GM12878 (cell line): ENCODE measurements around the gene TCF12. TPM values are rescaled to one million over a fixed set of nuclear protein-coding genes. Genes with fewer than 3 reads are reported as not detected.

ENCODE experiments used
- ATAC-seq: fragments of 200-7000 bp; cut with Tn5 transposase; 3 replicates; pipeline ENCODE4 v1.9.1; 2020; ENCODE audit warnings: mild to moderate bottlenecking, moderate library complexity
- BruUV-seq: library from RNA; stranded (reverse); fragments of 400-500 nt; replicated peaks from 2 replicates; lab custom pipeline; 2021; lab: Mats Ljungman, UMichigan
- CTCF ChIA-PET: fragments of 300-600 bp; sonication (Branson Sonifier 250); formaldehyde crosslinking; extraction: SDS; loops from one replicate; lab custom pipeline; 2021; ENCODE audit warnings: inconsistent platforms; lab: Yijun Ruan, JAX
- POLR2A ChIA-PET: fragments of 350-600 bp; formaldehyde crosslinking; extraction: SDS; loops from one replicate; lab custom pipeline; 2021; ENCODE audit warnings: inconsistent platforms; lab: Charles Lee
- RAD21 ChIA-PET: fragments of 300-600 bp; sonication (Branson Sonifier 250); formaldehyde crosslinking; loops from one replicate; lab custom pipeline; 2023; ENCODE audit warnings: antibody characterized with exemption; ENCODE audit not compliant: unreplicated experiment; lab: Charles Lee
- SMC1A ChIA-PET: fragments of 300-600 bp; sonication (Branson Sonifier 250); formaldehyde crosslinking; loops from one replicate; lab custom pipeline; 2023; ENCODE audit not compliant: unreplicated experiment, uncharacterized antibody; lab: Charles Lee
- DNase-seq: peaks from one replicate; pipeline ENCODE4 v3.0.0-alpha.2; 2011; ENCODE audit warnings: low read depth, low spot score
- FAIRE-seq: peaks from 3 replicates; lab custom pipeline; 2011; peaks lifted over from hg19 to GRCh38; lab: Jason Lieb, UNC
- H2AFZ ChIP-seq: 2 replicates; pipeline ENCODE4 v1.6.0; 2011; ENCODE audit warnings: low read depth, low read length, control low read depth; ENCODE audit not compliant: control insufficient read depth
- H3K27ac ChIP-seq: 2 replicates; pipeline ENCODE4 v1.5.1; 2011; ENCODE audit warnings: control low read depth; ENCODE audit not compliant: control insufficient read depth, insufficient read depth
- H3K27me3 ChIP-seq, 2 experiments: replicated peaks in 1 of 2; 2 replicates each; pipeline versions ENCODE4 v1.6.0 to v1.6.1; 2011; ENCODE audit warnings: low read length in 1 of 2; ENCODE audit not compliant: control insufficient read depth in 2 of 2, insufficient read depth in 2 of 2
- H3K36me3 ChIP-seq, 2 experiments: 2 replicates each; pipeline ENCODE4 v1.5.1; 2011; ENCODE audit warnings: low read length in 1 of 2; ENCODE audit not compliant: control insufficient read depth in 2 of 2, insufficient read depth in 2 of 2
- H3K4me1 ChIP-seq: 2 replicates; pipeline ENCODE4 v1.6.1; 2011; ENCODE audit warnings: mild to moderate bottlenecking, low read length, moderate library complexity, mixed read lengths; ENCODE audit not compliant: control insufficient read depth, insufficient read depth
- H3K4me2 ChIP-seq: 2 replicates; pipeline ENCODE4 v1.6.0; 2011; ENCODE audit warnings: control low read depth; ENCODE audit not compliant: control insufficient read depth, insufficient read depth
- H3K4me3 ChIP-seq: fragments of 200-600 bp; sonication (generic); 2 replicates; pipeline ENCODE4 v1.5.1; 2016
- H3K79me2 ChIP-seq: 2 replicates; pipeline ENCODE4 v1.6.0; 2011; ENCODE audit warnings: low read length; ENCODE audit not compliant: control insufficient read depth, insufficient read depth
- H3K9ac ChIP-seq: 2 replicates; pipeline ENCODE4 v1.8.0; 2011; ENCODE audit warnings: low read length, control low read depth, mixed read lengths; ENCODE audit not compliant: control insufficient read depth, insufficient read depth
- H3K9me3 ChIP-seq: replicated peaks from 3 replicates; pipeline ENCODE4 v1.5.1; 2011; ENCODE audit warnings: mild to moderate bottlenecking, low read length; ENCODE audit not compliant: control insufficient read depth, insufficient read depth
- H4K20me1 ChIP-seq: 2 replicates; pipeline ENCODE4 v1.6.0; 2011; ENCODE audit not compliant: control insufficient read depth, insufficient read depth
- CREM ChIP-seq: IDR thresholded peaks from 2 replicates; pipeline ENCODE4 v1.6.1; 2014; ENCODE audit warnings: antibody characterized with exemption, low read depth
- EED ChIP-seq: sonication (generic); IDR thresholded peaks from 2 replicates; pipeline ENCODE4 v1.6.1; 2016; ENCODE audit warnings: antibody characterized with exemption, low read depth
- ESRRA ChIP-seq: IDR thresholded peaks from 2 replicates; pipeline ENCODE4 v1.6.1; 2012; ENCODE audit warnings: mild to moderate bottlenecking, low read length, improper control_type of control experiment
- KLF5 ChIP-seq: fragments of 450-650 bp; IDR thresholded peaks from 2 replicates; pipeline ENCODE4 v1.6.1; 2014; ENCODE audit warnings: mild to moderate bottlenecking; ENCODE audit not compliant: partially characterized antibody
- NFYA ChIP-seq: IDR thresholded peaks from 2 replicates; pipeline ENCODE4 v1.6.1; 2011; ENCODE audit warnings: low read depth, mild to moderate bottlenecking, low read length, improper control_type of control experiment, borderline replicate concordance
- PAX5 ChIP-seq: IDR thresholded peaks from 2 replicates; pipeline ENCODE4 v1.6.1; 2011; ENCODE audit warnings: low read depth, low read length, borderline replicate concordance
- POLR2AphosphoS5 ChIP-seq: IDR thresholded peaks from 2 replicates; pipeline ENCODE4 v1.6.1; 2011; ENCODE audit warnings: mild to moderate bottlenecking, low read length, inconsistent platforms
- RELA ChIP-seq: fragments of 450-650 bp; IDR thresholded peaks from 2 replicates; pipeline ENCODE4 v1.8.0; 2014; ENCODE audit warnings: borderline replicate concordance; ENCODE audit not compliant: partially characterized antibody
- SIX5 ChIP-seq: IDR thresholded peaks from 2 replicates; pipeline ENCODE4 v1.6.1; 2011; ENCODE audit warnings: mild to moderate bottlenecking, low read depth, low read length, moderate library complexity; ENCODE audit not compliant: severe bottlenecking
- SUZ12 ChIP-seq: fragments of 200-600 bp; sonication (generic); IDR thresholded peaks from one replicate; pipeline ENCODE4 v1.6.1; 2018; ENCODE audit warnings: antibody characterized with exemption, mild to moderate bottlenecking; ENCODE audit not compliant: unreplicated experiment
- TARDBP ChIP-seq: IDR thresholded peaks from 2 replicates; pipeline ENCODE4 v1.6.1; 2016; ENCODE audit warnings: borderline replicate concordance
- TCF12 ChIP-seq: IDR thresholded peaks from 2 replicates; pipeline ENCODE4 v1.6.1; 2011; ENCODE audit warnings: low read depth, mild to moderate bottlenecking, low read length
- ZNF217 ChIP-seq: fragments of 450-650 bp; IDR thresholded peaks from 2 replicates; pipeline ENCODE4 v1.6.1; 2017; ENCODE audit warnings: antibody characterized with exemption, mild to moderate bottlenecking
- ZNF274 ChIP-seq: IDR thresholded peaks from one replicate; pipeline ENCODE4 v1.8.0; 2011; ENCODE audit not compliant: insufficient read length, insufficient read depth
- WGBS: methylation state at CpG from one replicate; pipeline ENCODE4 v1.1.6; 2016; ENCODE audit warnings: low lambda C conversion rate; ENCODE audit not compliant: insufficient replicate concordance, insufficient coverage; ENCODE audit errors: missing lambda C conversion rate; 5-methylcytosine and 5-hydroxymethylcytosine counted together
- in situ Hi-C: fragments of 300-500 bp; cut with MboI; formaldehyde crosslinking; loops from 9 replicates; pipeline ENCODE4 v1.14.3; 2018; ENCODE audit warnings: mixed read lengths
- intact Hi-C: fragments of 100-400 bp; cut with micrococcal nuclease; formaldehyde crosslinking; loops from one replicate; pipeline ENCODE4 v1.14.2; 2022; ENCODE audit not compliant: unreplicated experiment
- polyA plus RNA-seq, 11 experiments: library from polyadenylated mRNA; depleted of rRNA in 4 of 11; unstranded in 6 of 11; stranded (reverse) in 5 of 11; fragments of >200 nt; fragmentation: Nextera tagmentation in 4 of 11; fragmentation: Illumina TruSeq in 1 of 11; extraction: Ambion mirVana in 4 of 11; extraction: Trizol in 1 of 11; gene quantifications; 1 replicate in 1 of 11; 2 replicates in 10 of 11; pipeline versions ENCODE4 v1.2.1 to v1.2.3, GENCODE V29; 2011 to 2016; ENCODE audit warnings: inconsistent platforms in 2 of 11, missing spikeins in 2 of 11, low read depth in 1 of 11
- total RNA-seq, 4 experiments: library from RNA; depleted of rRNA in 3 of 4; stranded (reverse); fragments of >200 nt in 3 of 4; fragmentation: Illumina TruSeq in 1 of 4; extraction: Trizol in 1 of 4; gene quantifications; 2 replicates each; pipeline versions ENCODE4 v1.2.1 to v1.2.3, GENCODE V29; 2013 to 2021
- TF ChIP-seq, protein P1 (sequence below): IDR thresholded peaks from 2 replicates; pipeline ENCODE4 v1.6.1; 2011; ENCODE audit warnings: borderline replicate concordance, low read depth, mild to moderate bottlenecking, moderate library complexity, mixed read lengths, low read length; ENCODE audit not compliant: insufficient read depth; ENCODE audit errors: extremely low read length
- TF ChIP-seq, protein P2 (sequence below): fragments of 450-650 bp; conservative IDR thresholded peaks from 2 replicates; pipeline ENCODE4 v1.6.1; 2017; ENCODE audit warnings: mild to moderate bottlenecking, moderate library complexity

TCF12 gene
- total and polyA plus RNA-seq, 10 of the 15 experiments (the other 5 are each of a cell fraction or from before 2014, with no cell fraction given): 8.2 to 70.9 (median 49.5) TPM

DNA sequence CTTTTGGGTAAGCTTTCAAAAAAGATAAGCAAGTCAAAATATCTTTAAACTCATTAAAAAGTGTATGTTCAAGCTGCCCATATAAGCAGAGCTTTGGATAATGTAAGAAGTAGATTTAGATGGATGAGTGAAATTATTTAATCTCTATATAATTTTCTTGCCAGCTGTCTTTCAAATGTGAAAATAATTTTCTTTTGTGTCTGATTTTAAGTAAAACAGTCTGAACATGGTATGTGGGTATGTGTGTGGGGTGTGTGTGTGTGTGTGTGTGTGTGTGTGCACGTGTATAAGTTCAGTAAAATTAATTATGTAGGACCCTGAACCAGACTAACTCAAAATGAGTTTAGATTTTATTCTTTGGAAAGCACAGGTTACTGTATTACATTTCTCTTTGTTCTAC, 302.7 kb downstream of the TCF12 start:
- FAIRE-seq: no peak
- Histone ChIP-seq H3K9ac (no peak overlapping the region), H3K27ac (no peak overlapping the region), H3K4me1 (peaks cover 9% of the 10 kb centered on the region; the same call in 1 of the 2 replicates), H3K79me2 (no peaks in the 10 kb centered on the region; the same call in 1 of the 2 replicates), H3K4me2 (no peak overlapping the region), H3K27me3 (no peaks in the 10 kb centered on the region), H3K36me3 (no peaks in the 10 kb centered on the region), H3K9me3 (no peaks in the 10 kb centered on the region), H4K20me1 (no peaks in the 10 kb centered on the region), H3K4me3 (no peak overlapping the region), H2AFZ (no peak overlapping the region)
- CTCF ChIA-PET: interaction anchor here (0.7 to 4.9 kb wide), 5 partner anchors 74 to 202 kb away, joined by 3 to 22 read pairs (median 4); no protein-coding TSS in a partner anchor
- 62% methylated on average over 1 of the region's 1 CpG for WGBS
- in situ Hi-C loops (no loop called here), intact Hi-C loops (loop anchor here (5.0 to 10.0 kb wide), 2 partner anchors 81 to 206 kb away; no protein-coding TSS in a partner anchor)
- SMC1A ChIA-PET: interaction anchor here (0.8 to 2.8 kb wide), 7 partner anchors 39 to 976 kb away, joined by 3 to 14 read pairs (median 3); no protein-coding TSS in a partner anchor
- no peak for DNase-seq
- RAD21 ChIA-PET: interaction anchor here (0.7 to 2.0 kb wide), 6 partner anchors 74 to 183 kb away, joined by 3 to 8 read pairs (median 4); no protein-coding TSS in a partner anchor
- TF ChIP-seq CREM (no peak), RELA (no peak), PAX5 (no peak), TCF12 (no peak), KLF5 (no peak), TARDBP (no peak), POLR2AphosphoS5 (no peak), ZNF274 (no peak), NFYA (no peak), SIX5 (no peak), EED (no peak), ZNF217 (no peak), SUZ12 (no peak), ESRRA (no peak)
- TF ChIP-seq, protein P1, sequence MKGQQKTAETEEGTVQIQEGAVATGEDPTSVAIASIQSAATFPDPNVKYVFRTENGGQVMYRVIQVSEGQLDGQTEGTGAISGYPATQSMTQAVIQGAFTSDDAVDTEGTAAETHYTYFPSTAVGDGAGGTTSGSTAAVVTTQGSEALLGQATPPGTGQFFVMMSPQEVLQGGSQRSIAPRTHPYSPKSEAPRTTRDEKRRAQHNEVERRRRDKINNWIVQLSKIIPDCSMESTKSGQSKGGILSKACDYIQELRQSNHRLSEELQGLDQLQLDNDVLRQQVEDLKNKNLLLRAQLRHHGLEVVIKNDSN: no peak
- TF ChIP-seq, protein P2, sequence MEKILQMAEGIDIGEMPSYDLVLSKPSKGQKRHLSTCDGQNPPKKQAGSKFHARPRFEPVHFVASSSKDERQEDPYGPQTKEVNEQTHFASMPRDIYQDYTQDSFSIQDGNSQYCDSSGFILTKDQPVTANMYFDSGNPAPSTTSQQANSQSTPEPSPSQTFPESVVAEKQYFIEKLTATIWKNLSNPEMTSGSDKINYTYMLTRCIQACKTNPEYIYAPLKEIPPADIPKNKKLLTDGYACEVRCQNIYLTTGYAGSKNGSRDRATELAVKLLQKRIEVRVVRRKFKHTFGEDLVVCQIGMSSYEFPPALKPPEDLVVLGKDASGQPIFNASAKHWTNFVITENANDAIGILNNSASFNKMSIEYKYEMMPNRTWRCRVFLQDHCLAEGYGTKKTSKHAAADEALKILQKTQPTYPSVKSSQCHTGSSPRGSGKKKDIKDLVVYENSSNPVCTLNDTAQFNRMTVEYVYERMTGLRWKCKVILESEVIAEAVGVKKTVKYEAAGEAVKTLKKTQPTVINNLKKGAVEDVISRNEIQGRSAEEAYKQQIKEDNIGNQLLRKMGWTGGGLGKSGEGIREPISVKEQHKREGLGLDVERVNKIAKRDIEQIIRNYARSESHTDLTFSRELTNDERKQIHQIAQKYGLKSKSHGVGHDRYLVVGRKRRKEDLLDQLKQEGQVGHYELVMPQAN: no peak
- no peak for ATAC-seq
- no TSS peak for BruUV-seq
- POLR2A ChIA-PET: interaction anchor here (0.6 kb wide), 4 partner anchors 17 to 147 kb away, joined by 3 to 6 read pairs (median 4); no protein-coding TSS in a partner anchor
